Right lobe of liver (tissue), 4 donors: ENCODE measurements around the gene LIX1.

Source experiments
- CTCF ChIP-seq, 4 donors: fragments of 200-600 bp in 3 of 4; fragments of 450-650 bp in 1 of 4; IDR thresholded peaks; one replicate each; pipeline versions ENCODE4 v1.5.1 to v1.8.0; 2016 to 2022; ENCODE audit warnings: antibody characterized with exemption in 4 of 4, mild to moderate bottlenecking in 2 of 4
- POLR2A ChIP-seq: fragments of 450-650 bp; IDR thresholded peaks from one replicate; pipeline ENCODE4 v1.6.1; 2017; ENCODE audit warnings: antibody characterized with exemption, mild to moderate bottlenecking
- donor health status: DM: no; HTN: no; CAD: no.
- donor health status: DM: no; HTN: no; CAD: no.
- donor health status: DM: no; HTN: yes; CAD: no.

DNA sequence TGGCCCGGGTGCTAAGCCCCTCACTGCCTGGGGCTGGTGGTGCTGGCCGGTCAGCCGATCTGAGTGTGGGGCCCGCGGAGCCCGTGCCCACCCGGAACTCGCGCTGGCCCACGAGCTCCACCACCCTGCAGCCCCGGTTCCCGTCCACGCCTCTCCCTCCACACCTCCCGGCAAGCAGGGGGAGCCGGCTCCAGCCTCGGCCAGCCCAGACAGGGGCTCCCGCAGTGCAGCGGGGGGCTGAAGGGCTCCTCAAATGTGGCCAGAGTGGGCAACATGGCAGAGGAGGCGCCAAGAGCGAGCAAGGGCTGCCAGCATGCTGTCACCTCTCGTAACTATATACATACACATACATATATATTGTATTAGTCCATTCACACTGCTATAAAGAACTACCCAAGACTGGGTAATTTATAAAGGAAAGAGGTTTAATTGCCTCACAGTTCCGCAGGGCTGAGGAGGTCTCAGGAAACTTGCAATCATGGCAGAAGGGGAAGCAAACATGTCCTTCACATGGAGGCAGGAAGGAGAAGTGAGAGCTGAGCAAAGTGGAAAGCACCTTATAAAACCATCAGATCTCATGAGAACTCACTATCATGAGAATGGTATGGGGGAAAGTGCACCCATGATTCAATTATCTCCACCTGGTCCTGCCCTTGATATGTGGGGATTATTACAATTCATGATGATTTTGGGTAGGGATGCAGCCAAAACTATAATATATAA is 56.8 kb downstream of the LIX1 start:
- TF ChIP-seq CTCF (IDR thresholded peaks at IDR 0.05) (no peak), POLR2A (no peak)
